Airway epithelial cell (primary cell): ENCODE data around the gene KLHL21. TPM values are rescaled to one million over a fixed set of nuclear protein-coding genes. Genes with fewer than 3 reads are reported as not detected.

Experiments
- total RNA-seq: library from RNA; depleted of rRNA; stranded (reverse); fragments of >200 nt; gene quantifications from 2 replicates; pipeline ENCODE4 v1.2.3, GENCODE V29; 2015

The KLHL21 gene
- total RNA-seq, result 48.1 and 54.9 TPM in 2 replicates

GRCh38 chr1:6602669-6603237, at the start of gene KLHL21:
KLHL21 (minus strand) TSS chr1:6602869; CDS start chr1:6602817, 52 bp downstream.

GRCh38 chr1:6624710-6625583, 22.3 kb upstream of the KLHL21 start, which contains the start of gene THAP3:
THAP3 (plus strand) TSS chr1:6624868; CDS start chr1:6625219, 351 bp downstream.

GRCh38 chr1:6613361-6614018, 10.8 kb upstream of the KLHL21 start, which contains the start of gene PHF13:
PHF13 (plus strand) TSS chr1:6613731; CDS start chr1:6614067, 336 bp downstream.

GRCh38 chr1:6579374-6580118, 23.1 kb downstream of the KLHL21 start, which contains the start of gene ZBTB48:
ZBTB48 (plus strand) TSS chr1:6579994; CDS start chr1:6580610, 616 bp downstream.

GRCh38 chr1:6554907-6555778, 47.5 kb downstream of the KLHL21 start, which contains the start of gene TAS1R1:
TAS1R1 (plus strand) TSS chr1:6555307; CDS start chr1:6555374, 67 bp downstream.

GRCh38 chr1:6554031-6554906, 48.4 kb downstream of the KLHL21 start, which contains the start of gene NOL9:
NOL9 (minus strand) TSS chr1:6554513; CDS start chr1:6554502, 11 bp downstream.

Other genes starting within 250 kb of the KLHL21 start
- gene ACOT7, start 209.1 kb downstream of the KLHL21 start, total RNA-seq, result 130 and 138 TPM in 2 replicates
- 173 and 201 TPM in 2 replicates for gene HES2, start 182.9 kb downstream of the KLHL21 start, total RNA-seq
- gene ESPN, start 178.1 kb downstream of the KLHL21 start, total RNA-seq, result 13.7 and 14.0 TPM in 2 replicates
- gene TNFRSF25, start 136.7 kb downstream of the KLHL21 start, total RNA-seq, result 31.7 and 34.3 TPM in 2 replicates
- gene PLEKHG5, start 111.2 kb downstream of the KLHL21 start, total RNA-seq, result 42.2 and 51.3 TPM in 2 replicates
- 11.6 and 15.7 TPM in 2 replicates for gene NOL9, start 48.4 kb downstream of the KLHL21 start, total RNA-seq
- gene TAS1R1, start 47.6 kb downstream of the KLHL21 start, total RNA-seq, result not detected in 2 replicates
- gene ZBTB48, start 22.9 kb downstream of the KLHL21 start, total RNA-seq, result 7.8 and 19.4 TPM in 2 replicates
- 10.2 and 12.0 TPM in 2 replicates for gene PHF13, start 10.9 kb upstream of the KLHL21 start, total RNA-seq
- 15.0 and 19.6 TPM in 2 replicates for gene THAP3, start 22.0 kb upstream of the KLHL21 start, total RNA-seq
- 25.2 and 35.4 TPM in 2 replicates for gene DNAJC11, start 98.9 kb upstream of the KLHL21 start, total RNA-seq
- 50.7 and 63.9 TPM in 2 replicates for gene CAMTA1, start 182.6 kb upstream of the KLHL21 start, total RNA-seq